ENCODE measurements around the gene RERG.

Gene RERG

GRCh38 chr12:15208140-15208539, 13.1 kb downstream of the RERG start:
- TF ChIP-seq GATA3 (IDR thresholded peaks at IDR 0.05; ENCODE audit: low read depth, low read length) (no peak), GATA2 (IDR thresholded peaks at IDR 0.05; ENCODE audit: low read depth, low read length) (no peak)

DNA sequence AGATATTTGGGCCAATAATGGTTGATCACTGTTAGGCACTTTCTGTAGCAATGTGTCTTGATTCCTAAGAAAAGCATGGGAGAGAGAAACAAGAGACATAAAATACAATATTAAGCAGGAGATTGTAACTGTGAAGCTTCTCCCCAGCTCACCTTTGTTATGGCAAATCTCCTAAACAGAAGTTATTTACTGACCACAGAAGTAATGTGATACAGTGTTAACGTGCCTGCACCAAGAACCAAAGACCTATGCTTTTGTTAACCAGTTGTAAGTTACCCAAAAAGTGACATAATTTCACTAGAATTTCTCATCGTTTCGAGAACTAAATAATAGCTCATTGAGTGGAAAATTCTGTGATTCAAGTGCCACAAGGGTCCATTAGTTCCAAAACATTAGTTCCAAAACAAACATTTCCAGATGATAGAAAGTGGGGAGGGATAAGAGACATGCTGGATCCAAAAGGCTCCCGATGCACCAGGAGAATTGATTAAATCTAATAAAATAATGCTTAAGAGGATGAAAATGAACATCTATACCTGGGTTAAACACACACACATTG, 14.3 kb downstream of the RERG start:
- no peak for TF ChIP-seq GATA3 (IDR thresholded peaks at IDR 0.05; ENCODE audit: low read depth, low read length)
- no peak for TF ChIP-seq GATA2 (IDR thresholded peaks at IDR 0.05; ENCODE audit: low read depth, low read length)

DNA sequence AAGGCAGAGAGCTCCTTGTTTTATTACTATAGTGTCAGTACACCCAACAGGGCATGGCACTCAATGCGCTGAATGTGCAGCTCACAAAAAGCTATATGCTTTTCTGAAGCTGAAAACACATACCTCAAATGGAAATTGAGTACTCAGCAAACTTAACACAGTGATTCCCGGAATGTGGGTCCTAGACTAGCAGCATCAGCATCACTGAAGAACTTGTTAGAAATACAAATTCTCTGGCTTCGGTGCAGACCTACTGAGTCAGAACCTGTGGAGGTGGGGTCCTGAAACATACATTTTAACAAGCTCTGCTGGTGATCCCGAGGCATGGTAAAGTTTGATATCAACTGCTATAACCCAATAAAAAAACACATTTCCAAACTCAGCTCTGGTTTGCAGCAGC, 14.9 kb downstream of the RERG start:
- no peak for TF ChIP-seq GATA3 (IDR thresholded peaks at IDR 0.05; ENCODE audit: low read depth, low read length)
- no peak for TF ChIP-seq GATA2 (IDR thresholded peaks at IDR 0.05; ENCODE audit: low read depth, low read length)

DNA sequence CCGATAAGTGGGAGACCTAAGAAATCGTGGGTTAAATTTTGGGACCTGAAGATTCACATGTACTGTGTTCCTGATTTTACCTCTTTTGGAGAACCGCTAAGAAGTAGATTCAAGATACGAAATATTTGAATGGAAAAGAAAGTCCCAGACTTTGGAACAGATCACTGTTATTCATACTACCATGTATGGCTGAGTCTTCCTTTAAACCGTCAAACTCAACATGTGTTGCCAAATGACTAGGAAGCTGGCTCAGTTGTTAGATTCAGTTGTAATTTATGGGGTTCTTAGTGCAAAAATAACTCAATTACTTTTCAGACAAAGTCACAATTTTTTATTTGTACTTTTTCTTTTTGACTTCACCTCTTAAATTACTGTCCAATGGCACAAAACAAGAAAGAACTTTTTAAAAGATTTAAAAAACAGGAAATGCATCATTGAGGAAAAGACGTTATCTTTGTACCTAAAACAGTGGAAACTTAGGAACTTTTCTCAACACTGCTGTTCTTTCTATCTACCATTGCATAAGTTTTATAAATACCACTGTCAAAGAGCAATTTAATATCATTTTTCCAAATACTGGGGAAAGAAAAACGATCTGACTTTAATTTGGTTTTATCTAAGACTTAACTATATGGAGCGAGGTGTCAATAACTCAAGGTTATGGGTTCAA, 15.7 kb downstream of the RERG start:
- no peak for TF ChIP-seq GATA2 (IDR thresholded peaks at IDR 0.05; ENCODE audit: low read depth, low read length)
- TF ChIP-seq GATA3 (IDR thresholded peaks at IDR 0.05; ENCODE audit: low read depth, low read length) = no peak

DNA sequence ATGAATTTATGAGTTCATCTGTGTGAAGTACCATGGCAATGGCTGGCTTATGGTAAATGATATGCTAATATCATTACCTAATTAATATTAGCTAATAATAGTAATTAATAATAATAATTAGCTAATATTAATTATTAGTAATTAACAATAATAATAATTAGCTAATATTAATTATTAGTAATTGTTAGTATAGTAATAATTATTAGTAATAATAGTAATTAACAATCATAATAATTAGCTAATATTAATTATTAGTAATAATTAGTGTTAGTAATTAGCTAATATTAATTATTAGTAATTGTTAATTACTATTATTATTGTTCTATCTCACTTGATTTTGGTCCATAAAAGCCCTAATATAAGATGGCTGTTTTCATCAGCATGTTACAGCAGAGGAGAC, 19.8 kb downstream of the RERG start:
- TF ChIP-seq GATA2 (IDR thresholded peaks at IDR 0.05; ENCODE audit: low read depth, low read length) (no peak), GATA3 (IDR thresholded peaks at IDR 0.05; ENCODE audit: low read depth, low read length) (no peak)

GRCh38 chr12:15201056-15201455, 20.2 kb downstream of the RERG start:
- TF ChIP-seq GATA3 (IDR thresholded peaks at IDR 0.05; ENCODE audit: low read depth, low read length) (no peak), GATA2 (IDR thresholded peaks at IDR 0.05; ENCODE audit: low read depth, low read length) (no peak)

GRCh38 chr12:15200641-15201040, 20.6 kb downstream of the RERG start:
- TF ChIP-seq GATA3 (IDR thresholded peaks at IDR 0.05; ENCODE audit: low read depth, low read length) (no peak), GATA2 (IDR thresholded peaks at IDR 0.05; ENCODE audit: low read depth, low read length) (no peak)

- no peak for TF ChIP-seq GATA2 (IDR thresholded peaks at IDR 0.05; ENCODE audit: low read depth, low read length)
- no peak for TF ChIP-seq GATA3 (IDR thresholded peaks at IDR 0.05; ENCODE audit: low read depth, low read length)
These were observed 21.3 kb downstream of the RERG start for GRCh38 chr12:15199930-15200329.

- TF ChIP-seq GATA3 (IDR thresholded peaks at IDR 0.05; ENCODE audit: low read depth, low read length) (no peak), GATA2 (IDR thresholded peaks at IDR 0.05; ENCODE audit: low read depth, low read length) (no peak)
These were observed 24.3 kb downstream of the RERG start for GRCh38 chr12:15196678-15197505.

- TF ChIP-seq GATA2 (IDR thresholded peaks at IDR 0.05; ENCODE audit: low read depth, low read length) (no peak), GATA3 (IDR thresholded peaks at IDR 0.05; ENCODE audit: low read depth, low read length) (no peak)
These were observed 25.0 kb downstream of the RERG start for GRCh38 chr12:15196221-15196620.

DNA sequence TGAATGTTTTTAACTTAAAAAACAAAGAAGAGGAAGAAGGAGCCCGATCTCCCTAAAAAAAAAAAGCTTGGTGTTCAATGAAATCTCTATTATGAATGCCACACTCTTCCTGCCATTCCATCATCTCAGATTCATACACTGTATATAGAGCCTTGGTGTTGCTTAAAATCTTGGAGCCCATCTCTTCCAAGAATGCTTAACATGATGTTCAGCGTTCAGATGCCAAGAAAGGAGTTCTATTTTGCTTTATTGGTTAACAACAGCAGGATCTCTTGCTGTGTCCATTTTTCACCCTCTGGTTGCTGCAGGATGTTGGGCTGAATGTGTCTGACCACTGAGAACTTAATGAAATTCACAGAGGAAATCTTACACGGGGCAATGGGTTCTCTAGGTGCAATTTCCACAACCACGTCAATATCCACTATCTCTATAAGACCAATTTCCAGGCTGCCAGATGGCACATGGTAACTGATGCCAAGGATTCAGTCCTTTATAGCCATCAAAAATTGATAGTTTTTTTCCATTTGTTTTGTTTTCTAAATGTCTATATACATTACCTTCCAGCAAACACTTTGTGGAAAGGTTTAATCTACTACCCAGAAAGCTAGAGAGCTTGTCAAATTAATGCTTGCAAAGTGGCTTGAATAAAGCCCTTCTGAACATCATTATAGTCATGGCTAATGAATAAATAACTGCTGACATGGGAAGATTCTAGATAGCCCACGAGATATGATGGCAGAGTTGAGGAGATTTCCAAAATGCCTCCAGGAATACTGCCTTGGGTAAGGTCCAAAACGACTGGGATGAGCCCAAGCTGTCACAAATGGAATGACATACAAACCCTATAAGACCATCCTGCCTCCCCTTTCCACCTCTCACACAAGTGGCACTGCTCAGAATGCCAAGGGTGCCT, 26.5 kb downstream of the RERG start:
- no peak for TF ChIP-seq GATA3 (IDR thresholded peaks at IDR 0.05; ENCODE audit: low read depth, low read length)

DNA sequence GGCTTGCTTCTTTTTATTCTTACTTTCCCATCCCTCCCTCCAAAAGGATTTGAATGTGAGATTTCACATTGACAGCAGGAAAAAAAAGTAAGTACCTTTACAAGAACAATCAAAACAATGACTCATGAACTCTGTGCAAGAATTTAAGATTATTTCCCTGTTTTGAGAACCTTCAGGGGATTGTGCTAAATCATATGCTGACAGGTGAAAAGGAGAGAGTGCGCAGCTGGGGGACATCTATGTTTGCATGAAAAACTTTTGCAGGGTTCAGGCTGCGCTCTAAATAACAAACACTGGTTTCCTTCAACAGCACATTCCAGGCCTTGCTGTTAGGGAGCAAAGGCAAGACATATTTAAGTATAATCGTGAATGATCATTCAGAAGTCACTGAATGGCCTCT, 27.3 kb downstream of the RERG start:
- TF ChIP-seq GATA3 (IDR thresholded peaks at IDR 0.05; ENCODE audit: low read depth, low read length) (no peak), GATA2 (IDR thresholded peaks at IDR 0.05; ENCODE audit: low read depth, low read length) (no peak)

DNA sequence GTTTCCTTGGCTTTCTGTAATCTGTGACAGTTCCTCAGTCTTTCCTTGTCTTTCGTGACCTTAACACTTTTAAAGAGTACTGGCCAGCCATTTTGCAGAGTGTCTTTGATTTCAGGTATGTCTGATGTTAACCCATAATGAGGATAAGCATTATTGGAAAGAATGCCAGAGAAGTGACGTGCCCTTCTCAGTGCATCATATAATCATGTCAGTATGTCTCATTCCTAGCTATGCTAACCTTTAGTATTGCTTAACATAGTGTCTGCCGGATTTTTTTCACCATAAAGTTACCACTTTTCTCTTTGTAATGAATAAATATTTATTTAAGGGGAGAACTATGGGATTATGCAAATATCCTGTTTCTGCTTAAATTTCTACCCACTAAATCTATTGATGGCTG, 28.5 kb downstream of the RERG start:
- TF ChIP-seq GATA2 (IDR thresholded peaks at IDR 0.05; ENCODE audit: low read depth, low read length) = no peak
- TF ChIP-seq GATA3 (IDR thresholded peaks at IDR 0.05; ENCODE audit: low read depth, low read length) = no peak

GRCh38 chr12:15188127-15188526, 33.1 kb downstream of the RERG start:
- TF ChIP-seq GATA3 (IDR thresholded peaks at IDR 0.05; ENCODE audit: low read depth, low read length) (no peak), GATA2 (IDR thresholded peaks at IDR 0.05; ENCODE audit: low read depth, low read length) (no peak)

Data from SH-SY5Y (cell line).